ACHN (cell line): ENCODE data around the gene TPM1.
"Not testable (repeated sequence)": the region's sequence is repeated elsewhere in the genome, so short reads cannot be mapped to it uniquely, and the experiment has no call there.

Experiments used
- DNase-seq: peaks from one replicate; pipeline ENCODE4 v3.0.0-alpha.2; 2015
- in situ Hi-C: cut with HindIII; loops from 2 replicates; pipeline ENCODE4 v1.10.0; 2017; ENCODE audit warnings: low sequenced_read_pairs, low pct_ligation_motif_present, low pct_unique_long_range_greater_than_20kb

Gene TPM1

GRCh38 chr15:63041974-63042876 is at the start of gene TPM1:
TPM1 (plus strand) TSS chr15:63042747; CDS start chr15:63042830, 83 bp downstream.
- peak; percentile 91 for DNase-seq
- in situ Hi-C loops = no loop called here

GRCh38 chr15:62993066-62993465 is 49.5 kb upstream of the TPM1 start:
- in situ Hi-C loops = no loop called here

GRCh38 chr15:62993632-62994031 is 48.9 kb upstream of the TPM1 start:
- DNase-seq, in situ Hi-C loops: not testable (repeated sequence)

More at GRCh38 chr15:62993066-62993465, 49.5 kb upstream of the TPM1 start:
- DNase-seq = no peak

- in situ Hi-C loops = no loop called here
- no peak for DNase-seq
Observed at GRCh38 chr15:62994439-62994838, 48.1 kb upstream of the TPM1 start.

- no peak for DNase-seq
- in situ Hi-C loops = no loop called here
Observed at GRCh38 chr15:62994975-62995681, 47.4 kb upstream of the TPM1 start.

- DNase-seq = no peak
- in situ Hi-C loops = no loop called here
Observed at GRCh38 chr15:62997441-62997840, 45.1 kb upstream of the TPM1 start.

- DNase-seq = no peak
- in situ Hi-C loops = no loop called here
Observed at GRCh38 chr15:62998262-62998890, 44.2 kb upstream of the TPM1 start.

GRCh38 chr15:62999178-62999577 is 43.4 kb upstream of the TPM1 start:
- in situ Hi-C loops = no loop called here
- no peak for DNase-seq

GRCh38 chr15:62999923-63000561 is 42.5 kb upstream of the TPM1 start:
- DNase-seq = no peak
- in situ Hi-C loops = no loop called here

- in situ Hi-C loops = no loop called here
- DNase-seq = no peak
Observed at GRCh38 chr15:63000706-63001105, 41.8 kb upstream of the TPM1 start.

GRCh38 chr15:63004211-63004610 is 38.3 kb upstream of the TPM1 start:
- DNase-seq = no peak
- in situ Hi-C loops = no loop called here

- in situ Hi-C loops = no loop called here
- DNase-seq = no peak
Observed at GRCh38 chr15:63006032-63006878, 36.3 kb upstream of the TPM1 start.

GRCh38 chr15:63008333-63009049 is 34.1 kb upstream of the TPM1 start:
- in situ Hi-C loops = no loop called here

GRCh38 chr15:63010386-63010785 is 32.2 kb upstream of the TPM1 start:
- DNase-seq = no peak
- in situ Hi-C loops = no loop called here

More at GRCh38 chr15:63008333-63009049, 34.1 kb upstream of the TPM1 start:
- DNase-seq = no peak

GRCh38 chr15:63010920-63011693 is 31.4 kb upstream of the TPM1 start:
- in situ Hi-C loops = no loop called here
- DNase-seq = no peak

GRCh38 chr15:63012444-63012843 is 30.1 kb upstream of the TPM1 start:
- DNase-seq = no peak
- in situ Hi-C loops = no loop called here
